IPS-18a (cell line): ENCODE results near the gene PRSS50.
"Not testable (repeated sequence)": the region's sequence is repeated elsewhere in the genome, so short reads cannot be mapped to it uniquely, and the experiment has no call there.

Source experiments
- H3K27ac ChIP-seq: one replicate; pipeline ENCODE4 v1.5.1; 2013; ENCODE audit warnings: low read length
- H3K27me3 ChIP-seq: one replicate; pipeline ENCODE4 v1.6.1; 2013; ENCODE audit warnings: mild to moderate bottlenecking, low read length; ENCODE audit not compliant: control insufficient read depth, insufficient read depth
- H3K36me3 ChIP-seq: one replicate; pipeline ENCODE4 v1.6.1; 2013; ENCODE audit warnings: low read depth, low read length; ENCODE audit not compliant: control insufficient read depth
- H3K4me1 ChIP-seq: one replicate; pipeline ENCODE4 v1.6.1; 2013; ENCODE audit warnings: low read depth, low read length; ENCODE audit not compliant: control insufficient read depth
- H3K4me3 ChIP-seq: one replicate; pipeline ENCODE4 v1.5.1; 2013; ENCODE audit warnings: low read length
- H3K9ac ChIP-seq: one replicate; pipeline ENCODE4 v1.6.1; 2013; ENCODE audit warnings: mild to moderate bottlenecking, low read length, moderate library complexity
- H3K9me3 ChIP-seq: one replicate; pipeline ENCODE4 v1.6.1; 2013; ENCODE audit warnings: low read depth, low read length; ENCODE audit not compliant: control insufficient read depth

The PRSS50 gene

GRCh38 chr3:46742992-46743585, 25.4 kb upstream of the PRSS50 start:
- H3K9me3 ChIP-seq = no peaks in the 10 kb centered on the region
- no peak overlapping the region for H3K4me3 ChIP-seq
- H3K4me1 ChIP-seq = no peaks in the 10 kb centered on the region
- no peaks in the 10 kb centered on the region for H3K27me3 ChIP-seq
- H3K27ac ChIP-seq = no peak overlapping the region
- H3K9ac ChIP-seq = no peak overlapping the region
- H3K36me3 ChIP-seq = no peaks in the 10 kb centered on the region

- H3K27ac ChIP-seq, H3K4me1 ChIP-seq, H3K4me3 ChIP-seq, H3K9me3 ChIP-seq, H3K27me3 ChIP-seq, H3K9ac ChIP-seq, H3K36me3 ChIP-seq: not testable (repeated sequence)
Measured at GRCh38 chr3:46739565-46739964, 21.9 kb upstream of the PRSS50 start.

- Histone ChIP-seq H3K27ac (no peak overlapping the region), H3K36me3 (no peaks in the 10 kb centered on the region), H3K9me3 (no peaks in the 10 kb centered on the region), H3K27me3 (no peaks in the 10 kb centered on the region), H3K4me1 (no peaks in the 10 kb centered on the region), H3K4me3 (no peak overlapping the region), H3K9ac (no peak overlapping the region)
Measured at GRCh38 chr3:46737329-46737731, 19.7 kb upstream of the PRSS50 start.

GRCh38 chr3:46736006-46736872, 18.6 kb upstream of the PRSS50 start:
- Histone ChIP-seq H3K36me3 (no peaks in the 10 kb centered on the region), H3K27ac (no peak overlapping the region), H3K9ac (no peak overlapping the region), H3K9me3 (no peaks in the 10 kb centered on the region), H3K4me1 (no peaks in the 10 kb centered on the region), H3K27me3 (no peaks in the 10 kb centered on the region), H3K4me3 (no peak overlapping the region)

DNA sequence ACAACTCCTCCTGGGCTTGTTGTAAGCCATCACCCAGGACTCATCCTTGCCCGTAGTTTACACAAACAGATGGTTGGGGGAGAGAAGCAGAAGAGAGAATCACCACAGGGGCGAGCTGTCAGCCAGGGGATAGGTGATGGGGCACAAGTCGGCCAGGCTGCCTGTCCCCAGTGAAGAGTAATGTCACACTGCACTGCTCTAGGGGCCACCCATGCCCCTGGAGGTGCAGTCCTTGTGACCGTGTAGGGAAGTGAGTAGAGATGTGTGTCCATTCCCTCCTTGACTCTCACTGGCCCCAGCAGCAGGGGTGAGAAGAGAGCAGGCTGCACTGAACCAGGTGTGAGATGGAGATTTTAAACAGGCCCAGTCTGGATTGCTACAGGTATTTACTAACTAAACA, 17.1 kb upstream of the PRSS50 start:
- Histone ChIP-seq H3K27ac (no peak overlapping the region), H3K9me3 (no peaks in the 10 kb centered on the region), H3K36me3 (no peaks in the 10 kb centered on the region), H3K4me3 (no peak overlapping the region), H3K27me3 (no peaks in the 10 kb centered on the region), H3K4me1 (no peaks in the 10 kb centered on the region), H3K9ac (no peak overlapping the region)

DNA sequence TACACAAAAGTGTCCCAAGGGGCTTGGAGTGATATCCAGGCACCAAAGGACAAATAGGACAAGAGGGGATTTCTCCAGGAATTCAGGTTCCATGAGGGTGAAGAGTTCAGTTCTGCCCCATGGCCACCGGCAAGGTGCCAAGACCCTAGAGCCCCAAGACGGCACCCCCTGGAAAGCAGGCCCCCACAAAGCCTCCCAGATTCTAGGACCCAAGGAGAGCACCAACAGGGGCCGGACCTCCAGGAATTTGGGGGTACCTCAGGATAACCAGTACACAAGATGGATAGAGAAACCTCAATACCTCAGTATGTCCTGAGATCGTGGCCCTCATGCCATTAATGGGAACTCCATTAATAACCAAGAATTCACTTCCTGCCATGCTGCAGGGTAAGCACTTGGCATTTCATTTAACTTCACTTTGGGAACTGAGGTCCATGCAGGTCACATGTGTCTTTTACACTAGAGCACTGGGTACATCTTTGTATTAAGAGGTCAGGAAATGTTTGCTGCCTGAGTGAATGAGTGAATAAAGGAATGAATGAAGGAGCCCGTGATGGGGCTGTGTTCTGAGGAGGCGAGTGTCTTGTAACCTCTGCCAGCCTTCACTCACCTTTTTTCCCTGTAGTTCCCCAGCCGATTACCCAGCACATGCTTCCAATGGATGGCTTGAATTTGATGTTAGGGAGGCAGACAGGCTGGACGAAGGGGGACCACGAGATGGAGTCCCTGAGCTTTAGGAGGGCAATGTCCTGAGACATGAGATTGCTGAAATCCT, 15.5 kb upstream of the PRSS50 start:
- Histone ChIP-seq H3K27ac (no peak overlapping the region), H3K4me3 (no peak overlapping the region), H3K27me3 (no peaks in the 10 kb centered on the region), H3K9ac (no peak overlapping the region), H3K9me3 (no peaks in the 10 kb centered on the region), H3K4me1 (no peaks in the 10 kb centered on the region), H3K36me3 (no peaks in the 10 kb centered on the region)

DNA sequence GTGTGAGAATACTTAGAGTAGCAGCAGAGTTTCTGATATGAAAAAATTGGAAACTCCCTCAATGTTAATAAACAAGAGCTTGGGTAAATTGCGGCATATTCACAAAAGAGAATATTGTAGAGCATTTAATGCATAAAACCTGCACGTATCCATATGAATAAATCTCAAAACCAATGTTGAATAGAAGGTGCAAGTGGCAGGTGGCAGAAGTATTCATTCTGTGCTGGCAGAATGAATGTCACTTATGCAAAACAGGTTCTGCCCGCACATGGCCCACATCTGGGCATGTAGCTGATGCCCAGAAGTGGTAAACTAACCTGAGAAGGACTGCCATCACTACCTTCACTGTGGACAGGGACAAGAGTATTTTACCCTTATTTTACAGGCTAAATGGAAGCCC, 14.1 kb upstream of the PRSS50 start:
- H3K4me3 ChIP-seq = no peak overlapping the region
- no peaks in the 10 kb centered on the region for H3K27me3 ChIP-seq
- H3K9me3 ChIP-seq = no peaks in the 10 kb centered on the region
- H3K9ac ChIP-seq = no peak overlapping the region
- no peaks in the 10 kb centered on the region for H3K36me3 ChIP-seq
- H3K27ac ChIP-seq = no peak overlapping the region
- H3K4me1 ChIP-seq = peaks cover 2% of the 10 kb centered on the region

GRCh38 chr3:46730819-46731218, 13.2 kb upstream of the PRSS50 start:
- peaks cover 8% of the 10 kb centered on the region for H3K4me1 ChIP-seq
- no peak overlapping the region for H3K9ac ChIP-seq
- H3K27ac ChIP-seq = no peak overlapping the region

DNA sequence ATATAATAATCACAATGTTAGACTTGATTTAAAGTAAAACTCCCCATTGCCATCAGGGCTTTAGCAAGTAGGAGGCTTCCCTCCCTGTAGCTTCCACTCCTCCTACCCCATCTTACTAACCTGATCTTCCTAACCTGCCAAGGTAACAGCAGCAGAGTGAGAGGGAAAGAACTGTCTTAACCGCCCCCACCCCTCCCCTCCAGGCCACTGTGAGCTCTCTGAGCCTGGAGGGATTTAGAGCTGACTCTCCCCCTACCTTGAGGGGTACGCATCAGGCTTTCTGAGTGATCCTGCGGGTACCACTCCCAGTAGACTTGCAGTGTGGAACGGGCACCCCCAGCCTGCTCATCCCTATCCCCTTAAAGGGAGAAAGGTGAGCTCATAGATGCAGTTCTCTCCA, 11.4 kb upstream of the PRSS50 start:
- H3K4me1 ChIP-seq = peaks cover 8% of the 10 kb centered on the region
- no peak overlapping the region for H3K4me3 ChIP-seq
- H3K9ac ChIP-seq = no peak overlapping the region
- no peak overlapping the region for H3K27ac ChIP-seq
- no peaks in the 10 kb centered on the region for H3K27me3 ChIP-seq
- no peaks in the 10 kb centered on the region for H3K9me3 ChIP-seq
- no peaks in the 10 kb centered on the region for H3K36me3 ChIP-seq

More at GRCh38 chr3:46730819-46731218, 13.2 kb upstream of the PRSS50 start:
- no peak overlapping the region for H3K4me3 ChIP-seq
- no peaks in the 10 kb centered on the region for H3K36me3 ChIP-seq
- H3K9me3 ChIP-seq = no peaks in the 10 kb centered on the region
- H3K27me3 ChIP-seq = no peaks in the 10 kb centered on the region

DNA sequence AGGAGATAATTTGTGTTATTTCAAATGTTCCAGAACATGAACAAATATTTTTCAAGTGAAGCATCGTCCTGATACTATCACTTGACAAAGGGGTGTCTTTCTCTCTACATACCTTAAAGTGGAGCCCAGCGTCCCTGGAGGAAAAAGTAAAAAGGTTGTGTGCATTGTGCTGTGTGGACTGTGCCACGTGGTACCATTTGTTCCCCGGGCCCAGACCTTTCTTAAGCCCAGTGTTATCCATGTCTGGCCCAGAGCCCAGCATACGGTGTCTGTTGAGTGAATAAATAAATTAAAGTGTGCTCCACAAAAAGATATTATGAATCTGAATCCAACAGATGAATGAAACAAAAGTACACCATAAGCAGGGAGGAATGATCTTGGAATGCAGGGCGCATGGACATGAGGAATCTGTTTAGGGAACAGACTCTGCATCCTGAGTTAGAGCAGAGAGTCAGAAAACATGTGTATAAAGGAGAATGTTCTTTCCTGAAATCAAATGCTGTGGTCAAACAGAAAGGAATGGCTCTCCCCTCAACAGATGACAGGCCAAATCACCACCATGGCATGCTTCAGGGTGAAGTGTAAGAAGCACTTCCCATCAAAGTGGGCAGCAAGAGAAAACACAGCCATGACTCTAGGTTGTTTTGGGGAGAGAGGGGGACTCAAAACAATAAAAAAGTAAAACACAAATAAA, 8.1 kb upstream of the PRSS50 start:
- Histone ChIP-seq H3K4me3 (no peak overlapping the region), H3K36me3 (no peaks in the 10 kb centered on the region), H3K27me3 (no peaks in the 10 kb centered on the region), H3K4me1 (peaks cover 8% of the 10 kb centered on the region), H3K9ac (no peak overlapping the region), H3K9me3 (no peaks in the 10 kb centered on the region), H3K27ac (no peak overlapping the region)

- Histone ChIP-seq H3K9ac (no peak overlapping the region), H3K27ac (no peak overlapping the region), H3K9me3 (no peaks in the 10 kb centered on the region), H3K4me3 (no peak overlapping the region), H3K36me3 (no peaks in the 10 kb centered on the region), H3K27me3 (no peaks in the 10 kb centered on the region), H3K4me1 (peaks cover 8% of the 10 kb centered on the region)
Measured at GRCh38 chr3:46724424-46724823, 6.8 kb upstream of the PRSS50 start.
